G401 (cell line): Measurements from ENCODE around the gene ARHGEF28. TPM values are rescaled to one million over a fixed set of nuclear protein-coding genes. Genes with fewer than 3 reads are reported as not detected.
A peak's percentile ranks its signal among the peaks of the same experiment; 100 is the strongest.

Source experiments
- DNase-seq: peaks from one replicate; pipeline ENCODE4 v3.0.0-alpha.2; 2015; ENCODE audit warnings: low spot score
- in situ Hi-C: cut with HindIII; loops from 2 replicates; pipeline ENCODE4 v1.10.0; 2016; ENCODE audit warnings: low sequenced_read_pairs, mixed read lengths
- total RNA-seq: library from RNA; depleted of rRNA; stranded (reverse); fragments of >200 nt; shearing (Covaris generic); gene quantifications from 2 replicates; pipeline ENCODE4 v1.2.3, GENCODE V29; 2014

Gene ARHGEF28
- total RNA-seq, 1 experiment from 2014 or later, result 0.03 TPM

DNA sequence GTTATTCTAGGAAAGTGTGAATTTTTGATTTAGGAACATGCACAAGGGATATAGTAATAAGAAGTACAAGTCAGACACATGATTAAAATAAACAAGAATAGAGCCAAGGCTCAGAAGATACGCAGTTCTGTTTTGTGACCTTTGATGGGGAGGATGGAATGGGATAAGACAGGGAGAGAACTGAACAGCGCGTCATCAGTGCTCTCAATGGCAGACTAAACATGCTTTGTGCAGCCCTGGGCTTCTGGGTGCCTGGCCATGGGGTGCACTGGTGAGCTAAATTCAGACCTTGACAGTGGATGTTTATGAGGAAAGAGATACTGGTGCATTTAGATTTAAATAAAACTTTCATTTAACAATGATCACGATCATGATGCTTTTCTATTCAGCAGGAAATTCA lies 309.7 kb downstream of the ARHGEF28 start:
- in situ Hi-C loops, result no loop called here
- no peak for DNase-seq

DNA sequence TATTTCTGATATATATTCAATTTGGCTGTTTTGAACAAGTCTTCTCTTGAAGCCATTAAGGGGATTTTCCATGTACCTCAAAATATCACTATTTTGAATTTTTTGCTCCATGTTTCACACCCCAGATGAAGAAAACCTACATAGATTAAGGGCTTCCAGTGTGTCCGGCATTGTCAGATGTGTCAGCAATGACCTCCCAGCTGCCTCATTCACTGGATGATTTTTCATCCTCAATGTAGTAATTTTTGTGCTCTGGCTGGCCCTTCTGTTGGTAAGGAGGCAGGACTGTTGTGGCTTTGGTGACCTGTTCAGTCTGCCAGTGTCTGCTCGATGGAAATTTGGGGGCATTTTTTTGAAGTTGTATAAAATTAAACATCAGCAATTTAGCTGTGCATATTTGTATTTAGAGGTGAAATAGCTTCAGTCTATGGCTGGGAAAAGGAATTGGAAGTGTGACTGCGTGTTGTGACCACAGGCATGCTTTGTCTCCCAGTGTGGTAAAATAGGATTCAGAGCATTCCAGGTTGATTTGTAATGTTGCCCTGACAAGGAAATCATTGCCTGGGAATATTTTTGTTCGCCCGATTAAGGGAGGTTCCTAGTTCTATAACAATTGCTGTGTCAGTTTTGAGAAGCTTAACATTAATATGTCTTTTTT lies 312.4 kb downstream of the ARHGEF28 start:
- in situ Hi-C loops, result no loop called here
- no peak for DNase-seq

DNA sequence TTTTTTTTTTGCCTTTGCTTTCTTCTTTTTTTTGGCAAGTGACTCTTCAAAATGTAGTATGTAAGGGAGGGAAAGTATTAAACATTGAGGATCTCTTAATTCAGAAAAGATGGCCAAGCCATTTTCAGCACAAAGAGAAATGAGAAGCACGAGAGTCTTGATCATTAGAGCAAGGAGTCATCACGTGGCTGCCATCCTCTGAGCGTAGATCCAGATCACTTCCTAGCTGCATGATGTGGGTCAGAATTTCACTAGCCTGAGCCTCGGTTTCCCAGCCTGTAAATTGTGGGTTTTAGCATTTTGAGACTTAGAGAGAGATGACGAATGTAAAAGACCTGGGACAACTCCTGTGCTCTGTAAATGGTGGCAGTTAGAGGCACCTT lies 312.9 kb downstream of the ARHGEF28 start:
- in situ Hi-C loops, result no loop called here
- DNase-seq, result no peak

DNA sequence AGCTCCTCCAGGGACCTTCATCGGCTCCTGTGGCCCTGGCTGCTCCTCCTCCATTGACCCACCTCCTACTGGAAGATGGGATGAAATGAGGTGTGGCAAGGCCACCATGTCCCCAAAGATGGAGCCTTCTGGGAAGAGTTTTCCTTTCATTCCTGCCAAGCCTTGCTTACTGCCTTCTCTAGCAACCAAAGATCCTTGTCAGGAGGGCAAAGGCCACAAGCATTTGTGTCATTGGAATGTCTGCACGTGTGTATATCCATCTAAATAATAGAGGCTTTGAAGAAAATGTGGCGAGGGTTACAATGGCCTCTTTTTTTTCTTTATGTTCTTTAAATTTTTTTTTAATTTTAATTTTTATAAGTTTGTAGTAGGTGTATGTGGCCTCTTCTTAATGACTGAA lies 313.6 kb downstream of the ARHGEF28 start:
- in situ Hi-C loops, result no loop called here
- DNase-seq, result no peak

DNA sequence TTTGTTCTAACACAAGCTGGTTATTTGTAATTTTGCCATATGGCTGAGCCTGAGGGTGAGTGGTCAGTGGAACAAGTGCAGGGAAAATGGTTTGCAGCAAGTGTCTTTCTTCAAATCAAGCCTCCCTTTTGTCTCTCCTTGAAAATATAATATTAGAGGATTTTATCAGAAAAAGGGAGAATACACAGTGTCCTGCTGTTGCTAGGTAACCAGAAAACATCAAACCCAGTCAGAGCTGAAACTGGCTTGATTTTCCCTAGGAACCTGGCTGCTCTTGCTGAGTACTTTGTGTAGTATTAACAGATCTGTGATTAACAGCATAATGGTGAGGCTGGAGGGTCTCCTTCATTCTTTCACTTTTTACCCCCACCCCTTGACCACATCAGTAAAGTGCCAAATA lies 314.0 kb downstream of the ARHGEF28 start:
- DNase-seq, result peak; percentile 25
- in situ Hi-C loops, result no loop called here

DNA sequence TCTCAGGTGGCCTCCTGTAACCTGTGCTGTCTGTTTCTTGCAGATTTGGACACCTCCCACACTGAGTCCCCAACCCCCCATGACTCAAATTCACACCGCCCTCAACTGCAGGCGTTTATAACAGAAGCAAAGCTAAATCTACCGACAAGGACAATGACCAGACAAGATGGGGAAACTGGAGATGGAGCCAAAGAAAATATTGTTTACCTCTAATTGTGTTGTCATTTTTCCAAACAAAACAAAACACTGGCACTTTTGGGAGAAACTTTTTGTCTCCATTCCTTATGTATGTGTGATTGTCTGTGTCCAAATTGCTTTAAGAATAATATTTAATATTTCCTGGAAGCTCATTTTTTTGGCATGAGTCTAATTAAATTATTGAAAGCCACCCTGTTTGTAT lies 314.8 kb downstream of the ARHGEF28 start:
- in situ Hi-C loops, result no loop called here

DNA sequence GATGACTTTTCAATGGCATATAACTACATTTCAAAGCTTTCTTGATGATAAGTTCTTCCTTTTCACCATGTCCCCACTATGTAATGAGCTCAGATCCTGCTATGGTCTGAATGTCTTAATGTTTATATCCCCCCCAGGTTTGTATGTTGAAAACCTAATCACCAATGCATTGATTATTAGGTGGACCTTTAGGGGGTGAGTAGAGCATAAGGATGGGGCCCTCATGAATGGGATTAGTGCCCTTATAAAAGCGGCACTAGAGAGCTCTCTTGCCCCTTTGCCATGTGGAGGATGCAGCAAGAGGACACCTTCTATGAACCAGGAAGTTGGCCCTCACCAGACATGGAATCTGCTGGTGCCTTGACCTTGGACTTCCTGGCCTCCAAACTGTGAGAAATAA lies 316.8 kb downstream of the ARHGEF28 start:
- in situ Hi-C loops, result no loop called here

More for the DNA sequence above, 314.8 kb downstream of the ARHGEF28 start:
- no peak for DNase-seq

DNA sequence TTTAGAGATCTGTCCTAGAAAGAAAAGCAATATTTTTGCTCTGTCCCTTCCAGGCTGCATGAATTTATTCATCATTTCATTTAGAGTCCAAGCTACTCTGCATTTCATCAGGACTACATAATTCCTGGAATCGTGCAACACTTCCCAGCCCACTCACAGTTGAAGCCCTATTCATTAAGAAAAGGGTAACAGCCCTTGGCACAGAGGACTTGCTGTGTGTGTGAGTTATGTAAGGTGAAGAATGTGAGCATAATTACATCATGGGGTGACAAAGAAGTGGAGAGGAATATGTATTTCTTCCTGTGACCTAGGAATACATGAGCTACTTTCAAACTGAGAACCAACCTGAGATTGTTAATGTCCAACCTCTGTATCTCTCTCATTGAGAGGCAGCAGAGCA lies 317.4 kb downstream of the ARHGEF28 start:
- in situ Hi-C loops, result no loop called here
- DNase-seq, result no peak

More for the DNA sequence above, 316.8 kb downstream of the ARHGEF28 start:
- no peak for DNase-seq

DNA sequence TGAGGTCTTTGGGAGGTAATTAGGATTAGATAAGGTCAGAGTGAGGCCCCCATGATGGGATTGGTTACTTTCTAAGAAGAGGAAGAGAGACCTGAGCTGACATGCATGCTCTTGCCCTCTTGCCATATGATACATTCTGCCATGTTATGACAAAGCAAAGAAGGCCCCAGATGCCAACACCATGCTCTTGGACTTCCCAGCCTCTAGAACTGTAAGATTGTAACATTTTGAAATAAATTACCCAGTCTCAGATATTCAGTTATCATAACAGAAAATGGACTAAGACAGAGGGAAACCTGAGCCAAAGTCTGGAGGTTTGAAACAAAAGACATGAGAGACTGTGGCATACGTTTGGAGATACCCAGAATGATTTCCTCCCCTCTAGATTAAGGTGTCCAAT lies 318.6 kb downstream of the ARHGEF28 start:
- in situ Hi-C loops, result no loop called here
- DNase-seq, result no peak

DNA sequence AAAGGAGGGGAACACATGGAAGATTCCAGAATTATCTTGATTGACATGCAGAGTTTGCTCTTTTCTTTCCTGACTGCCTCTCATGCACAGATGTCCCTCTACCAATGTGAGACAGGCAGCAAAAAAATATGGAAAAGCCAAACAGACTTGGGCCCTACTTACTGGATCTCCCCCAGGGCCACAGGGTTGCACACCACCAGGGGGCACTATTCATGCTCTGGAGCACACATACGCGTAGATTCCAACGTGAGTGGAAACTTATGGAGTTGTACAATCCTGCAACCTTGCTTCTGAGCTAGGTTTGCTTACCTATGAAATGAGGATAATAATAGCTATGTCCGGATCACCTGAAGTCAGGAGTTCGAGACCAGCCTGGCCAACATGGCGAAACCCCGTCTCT lies 319.5 kb downstream of the ARHGEF28 start:
- in situ Hi-C loops, result no loop called here
- no peak for DNase-seq

DNA sequence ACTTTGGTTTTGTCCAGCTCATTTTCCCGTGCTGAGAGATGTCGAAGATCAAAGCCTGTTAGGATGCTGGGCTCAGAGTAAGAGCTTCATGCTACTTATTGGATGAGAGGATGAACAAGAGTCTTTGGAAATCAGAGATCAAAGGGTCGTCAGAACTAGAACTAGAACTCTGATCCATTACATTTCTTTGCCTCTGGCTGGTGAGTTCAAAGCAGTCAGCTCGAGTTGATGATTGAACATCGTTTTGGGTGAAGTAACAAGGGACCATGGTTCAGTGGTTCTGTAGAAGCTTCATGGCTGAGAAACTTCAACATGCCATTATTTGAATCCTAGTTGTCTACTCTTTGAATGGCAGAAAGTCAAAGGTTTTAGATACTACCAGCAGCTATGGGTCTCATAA lies 320.3 kb downstream of the ARHGEF28 start:
- DNase-seq, result no peak
- in situ Hi-C loops, result no loop called here

DNA sequence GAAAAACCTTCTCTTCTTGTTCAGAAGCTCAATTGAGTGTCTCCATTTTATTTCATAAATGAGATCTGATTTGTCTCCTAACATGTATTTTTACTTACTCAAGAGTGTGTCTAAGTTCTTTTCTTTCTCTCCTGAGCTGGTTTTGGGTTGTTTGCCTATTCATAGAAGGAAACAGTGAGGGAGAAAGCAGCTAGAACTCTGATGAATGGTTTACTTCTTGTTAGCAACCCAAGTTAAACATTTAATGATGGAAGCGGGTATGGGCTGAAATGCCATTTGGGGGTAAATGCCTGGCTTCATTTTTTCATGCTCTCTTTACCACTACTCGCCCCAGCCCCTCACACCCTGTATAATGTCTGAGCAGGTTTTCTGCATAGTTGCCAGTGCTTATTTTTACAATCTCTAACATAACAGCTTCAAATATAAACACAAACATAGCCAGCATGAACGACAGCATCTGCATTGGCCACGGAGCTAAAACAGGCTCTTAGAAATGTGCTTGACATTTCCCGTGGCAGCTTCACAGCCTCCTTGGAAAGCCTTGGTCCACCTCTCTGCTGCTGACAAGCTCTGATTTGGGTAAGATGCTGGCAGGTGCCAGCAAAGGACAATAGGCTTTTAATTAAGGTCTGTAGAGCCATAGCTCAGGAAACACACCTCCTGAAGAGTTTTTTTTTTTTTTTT lies 321.1 kb downstream of the ARHGEF28 start:
- in situ Hi-C loops, result no loop called here
- DNase-seq, result no peak

DNA sequence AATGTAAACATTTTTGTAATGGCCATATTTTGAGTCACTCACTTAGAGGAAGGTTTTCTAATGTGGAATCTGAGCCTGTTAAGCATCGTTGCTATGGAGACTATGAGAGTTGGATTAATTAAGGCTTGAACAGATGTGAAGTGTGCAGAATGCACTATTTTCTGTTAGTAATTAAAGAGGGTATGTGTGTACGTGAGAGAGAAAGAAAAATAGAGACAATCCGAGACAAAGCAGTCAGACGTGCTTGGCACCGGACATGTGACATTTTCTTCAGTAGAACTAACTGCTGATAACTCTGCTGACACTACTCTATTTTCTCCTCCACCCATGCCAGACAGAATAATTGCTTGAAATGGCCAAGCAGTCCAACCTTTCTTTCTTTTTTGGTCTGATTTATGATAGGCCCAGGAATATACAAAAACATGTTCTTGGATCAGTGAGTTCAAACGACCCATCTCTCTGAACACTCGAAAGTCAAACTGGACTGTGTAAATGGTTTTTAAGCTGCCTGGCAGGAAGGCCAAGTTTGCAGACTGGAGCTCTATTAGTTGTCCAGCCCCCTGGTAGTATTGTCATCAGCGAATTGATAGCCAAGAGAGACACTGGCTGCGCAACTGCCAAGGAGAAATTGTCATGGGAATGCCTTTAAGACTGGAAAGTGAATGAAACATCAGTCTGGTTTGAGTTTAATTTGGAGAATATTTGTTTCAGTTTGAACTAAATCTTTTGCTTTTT lies 322.1 kb downstream of the ARHGEF28 start:
- in situ Hi-C loops, result no loop called here
- no peak for DNase-seq

DNA sequence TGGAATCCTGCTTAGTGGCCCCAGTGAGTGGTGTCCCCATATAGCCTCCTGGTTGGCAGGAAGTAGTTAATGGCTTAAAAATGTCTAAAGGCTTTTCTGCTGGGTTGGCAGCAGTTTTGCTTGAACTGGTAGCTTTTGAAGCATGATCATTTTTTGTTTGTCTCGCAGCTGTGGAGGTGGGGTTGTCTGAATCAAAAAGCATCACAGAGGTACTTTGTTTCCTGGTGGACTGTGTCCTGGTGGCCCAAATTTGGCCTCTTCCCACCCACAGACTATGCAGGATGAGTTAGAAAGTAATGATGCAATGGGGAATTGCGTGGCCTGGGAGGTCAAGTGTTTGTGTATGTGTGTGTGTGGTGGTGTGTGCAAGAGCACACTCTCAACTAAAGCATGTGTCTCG lies 322.7 kb downstream of the ARHGEF28 start:
- in situ Hi-C loops, result no loop called here
- no peak for DNase-seq

DNA sequence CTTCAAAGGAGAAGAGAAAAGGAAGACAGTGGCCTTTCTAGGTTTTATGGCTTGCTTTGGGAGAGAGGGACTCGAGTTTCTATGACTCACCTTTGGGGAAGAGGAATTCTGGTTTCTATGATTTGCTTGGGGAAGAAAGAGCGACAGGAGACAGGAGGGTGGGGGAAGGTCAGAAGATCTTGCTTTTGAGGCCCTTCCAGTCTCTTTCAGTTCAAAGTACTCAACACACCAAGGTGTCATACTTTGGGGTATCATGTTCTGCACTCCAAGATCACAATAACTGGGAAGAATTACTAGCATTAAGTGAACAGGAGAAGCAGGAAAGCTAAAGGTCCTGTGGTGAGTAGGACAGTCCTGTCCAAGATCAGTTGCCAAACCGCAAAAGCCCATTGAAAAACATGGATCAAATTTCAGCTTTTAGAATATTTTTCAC lies 324.5 kb downstream of the ARHGEF28 start:
- no peak for DNase-seq

DNA sequence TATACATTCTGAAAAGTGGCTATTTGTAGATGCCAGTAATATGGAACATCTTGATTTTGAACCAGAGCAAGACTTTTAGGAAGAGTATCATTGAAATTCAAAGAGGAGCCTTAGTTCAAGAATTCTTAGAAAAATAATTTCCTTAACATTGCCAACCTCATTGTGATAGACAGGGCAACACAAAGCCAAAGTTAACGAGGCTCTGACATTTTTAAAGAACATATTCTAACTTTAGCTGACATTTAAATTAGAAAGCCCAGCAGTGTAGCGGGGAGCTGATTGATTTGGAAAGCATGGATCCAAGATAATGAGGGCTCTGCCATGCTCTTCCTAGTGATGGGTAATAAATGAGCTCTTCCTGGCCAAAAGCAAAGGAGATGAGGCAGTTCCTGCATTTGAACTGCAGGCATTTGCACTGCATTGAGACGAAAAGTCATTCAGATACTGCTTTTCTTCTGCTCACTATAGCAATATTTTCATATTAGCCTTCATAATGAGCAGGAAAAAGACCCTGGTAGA lies 325.0 kb downstream of the ARHGEF28 start:
- no peak for DNase-seq
- in situ Hi-C loops, result no loop called here

More for the DNA sequence above, 324.5 kb downstream of the ARHGEF28 start:
- in situ Hi-C loops, result no loop called here

DNA sequence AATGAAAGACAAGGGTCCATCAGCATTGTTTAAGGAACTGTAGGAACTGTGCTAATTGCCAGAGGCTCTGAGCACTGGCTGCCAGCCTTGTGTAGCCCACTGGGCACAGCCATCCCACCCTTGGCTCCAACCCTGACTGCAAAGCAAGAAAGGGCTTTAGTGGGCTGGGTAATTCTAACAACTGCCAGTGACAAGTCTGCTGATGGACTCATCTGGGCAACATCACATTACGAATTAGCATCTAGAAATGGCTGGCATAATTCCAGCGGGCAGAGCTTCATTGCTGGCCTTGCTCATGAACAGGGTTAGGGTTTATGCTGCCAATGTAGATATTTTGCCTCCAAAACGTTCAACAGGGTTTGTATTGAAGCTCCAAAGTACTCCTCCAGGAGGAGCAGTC lies 326.9 kb downstream of the ARHGEF28 start:
- DNase-seq, result no peak
- in situ Hi-C loops, result no loop called here

DNA sequence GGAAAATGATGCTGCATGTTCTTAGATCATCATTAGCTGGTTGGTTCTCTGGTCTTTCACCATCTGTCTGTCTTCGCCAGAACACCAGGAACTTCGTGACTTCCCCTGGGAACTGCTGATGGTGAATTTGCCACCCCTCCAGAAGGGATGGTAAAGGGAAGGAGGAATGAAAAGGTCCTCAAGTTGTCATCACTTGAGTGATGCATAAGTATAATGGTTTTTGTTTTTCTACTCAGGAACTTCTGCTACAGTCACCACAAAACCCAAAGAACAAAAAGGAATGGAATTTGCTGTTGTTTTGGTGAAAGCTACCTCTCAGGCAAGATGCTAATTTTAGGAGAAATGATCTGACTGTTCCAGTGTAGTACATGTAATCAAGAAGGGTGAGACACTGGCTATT lies 328.4 kb downstream of the ARHGEF28 start:
- in situ Hi-C loops, result no loop called here
- no peak for DNase-seq

DNA sequence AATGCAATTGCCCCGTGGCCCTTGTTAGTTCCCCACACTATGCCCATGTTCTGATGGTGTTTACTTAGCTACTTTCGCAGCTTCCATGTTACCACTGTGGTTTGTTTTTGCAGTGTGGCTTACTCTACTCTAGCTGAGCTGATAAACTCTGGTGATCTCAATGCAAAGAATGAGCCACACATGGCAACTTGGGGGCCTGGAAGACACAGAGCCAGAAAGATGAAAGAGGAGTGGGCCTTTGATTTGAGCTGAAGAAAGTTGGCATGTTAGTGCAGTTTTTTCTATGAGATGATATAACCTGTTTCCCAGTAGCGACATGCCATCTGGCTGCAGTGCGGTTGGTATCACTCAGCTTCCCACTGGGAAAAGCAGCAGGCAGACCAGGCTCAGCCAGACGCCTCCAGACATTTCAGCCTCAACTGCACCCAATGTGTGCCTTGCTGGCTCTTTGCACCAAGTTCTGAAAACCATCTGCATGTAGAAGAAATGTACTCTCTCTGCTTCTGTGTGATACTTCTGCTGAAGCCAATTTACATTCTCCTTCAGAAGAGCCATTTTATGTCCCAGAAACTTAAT lies 329.4 kb downstream of the ARHGEF28 start:
- in situ Hi-C loops, result no loop called here
- peak; percentile 12 for DNase-seq
